OCI-LY7 (cell line): ENCODE data around the gene CPT1A. TPM values are rescaled to one million over a fixed set of nuclear protein-coding genes. Genes with fewer than 3 reads are reported as not detected.

Experiments
- BruUV-seq: library from RNA; stranded (reverse); fragments of 400-500 nt; replicated peaks from 2 replicates; lab custom pipeline; 2021; lab: Mats Ljungman, UMichigan
- CTCF ChIA-PET: fragments of 300-600 bp; sonication (Branson Sonifier 250); formaldehyde crosslinking; loops from one replicate; lab custom pipeline; 2022; ENCODE audit warnings: antibody characterized with exemption; ENCODE audit not compliant: unreplicated experiment; lab: Charles Lee
- POLR2A ChIA-PET: fragments of 300-600 bp; sonication (Branson Sonifier 250); formaldehyde crosslinking; loops from one replicate; lab custom pipeline; 2022; ENCODE audit warnings: antibody characterized with exemption; lab: Charles Lee
- DNase-seq: peaks from one replicate; pipeline ENCODE4 v3.0.0-alpha.2; 2015; ENCODE audit warnings: low spot score
- H2AFZ ChIP-seq: fragments of 200-600 bp; sonication (generic), shearing (Covaris generic); 2 replicates; pipeline ENCODE4 v1.6.1; 2014; ENCODE audit warnings: mild to moderate bottlenecking, antibody characterized with exemption, low read length, moderate library complexity
- H3K27ac ChIP-seq: fragments of 200-600 bp; sonication (generic); 2 replicates; pipeline ENCODE4 v1.5.1; 2014; ENCODE audit warnings: mixed run types, low read depth, mild to moderate bottlenecking, moderate library complexity, low read length, inconsistent platforms; ENCODE audit not compliant: poor library complexity, severe bottlenecking
- H3K36me3 ChIP-seq: fragments of 200-600 bp; sonication (generic); 2 replicates; pipeline ENCODE4 v1.6.1; 2014; ENCODE audit warnings: mild to moderate bottlenecking, antibody characterized with exemption, low read length, moderate library complexity, mixed read lengths; ENCODE audit not compliant: insufficient read depth
- H3K4me1 ChIP-seq: fragments of 200-600 bp; sonication (generic); 2 replicates; pipeline ENCODE4 v1.5.1; 2014; ENCODE audit warnings: mild to moderate bottlenecking, low read length; ENCODE audit not compliant: insufficient read depth, poor library complexity, severe bottlenecking
- H3K4me2 ChIP-seq: fragments of 200-600 bp; sonication (generic); 2 replicates; pipeline ENCODE4 v1.6.1; 2014; ENCODE audit warnings: mild to moderate bottlenecking, low read length
- H3K4me3 ChIP-seq: fragments of 200-600 bp; sonication (generic); 2 replicates; pipeline ENCODE4 v1.5.1; 2014; ENCODE audit warnings: mild to moderate bottlenecking, low read depth, low read length; ENCODE audit not compliant: poor library complexity, severe bottlenecking
- H3K79me2 ChIP-seq: fragments of 200-600 bp; sonication (generic); 2 replicates; pipeline ENCODE4 v1.6.1; 2016; ENCODE audit warnings: low read depth, mild to moderate bottlenecking, low read length, moderate library complexity, mixed read lengths; ENCODE audit not compliant: insufficient read depth
- H3K9me2 ChIP-seq: fragments of 200-600 bp; sonication (generic); 2 replicates; pipeline ENCODE4 v1.6.1; 2016; ENCODE audit warnings: mild to moderate bottlenecking, low read length, mixed read lengths; ENCODE audit not compliant: insufficient read depth
- H3K9me3 ChIP-seq: fragments of 200-600 bp; sonication (generic); 2 replicates; pipeline ENCODE4 v1.6.1; 2014; ENCODE audit warnings: mild to moderate bottlenecking, mixed run types, low read length, mixed read lengths
- H4K20me1 ChIP-seq: fragments of 200-600 bp; sonication (generic); 2 replicates; pipeline ENCODE4 v1.6.1; 2014; ENCODE audit warnings: mild to moderate bottlenecking, antibody characterized with exemption, low read length, moderate library complexity, mixed read lengths; ENCODE audit not compliant: insufficient read depth
- CTCF ChIP-seq: fragments of 200-600 bp; sonication (generic); conservative IDR thresholded peaks from 2 replicates; pipeline ENCODE4 v1.5.1; 2014; ENCODE audit warnings: mild to moderate bottlenecking, antibody characterized with exemption, low read length, moderate library complexity, mixed read lengths
- EZH2phosphoT487 ChIP-seq: fragments of 200-600 bp; sonication (generic); IDR thresholded peaks from 2 replicates; pipeline ENCODE4 v1.6.1; 2018; ENCODE audit warnings: low read depth, borderline replicate concordance, mild to moderate bottlenecking, mixed run types, antibody characterized with exemption, low read length, moderate library complexity, mixed read lengths
- intact Hi-C: fragments of 100-400 bp; cut with micrococcal nuclease; formaldehyde crosslinking; loops from one replicate; pipeline ENCODE4 v1.10.0; 2022; ENCODE audit not compliant: unreplicated experiment
- total RNA-seq, 2 experiments: library from RNA; depleted of rRNA in 1 of 2; stranded (reverse); fragments of >200 nt in 1 of 2; shearing (Covaris generic) in 1 of 2; gene quantifications; 2 replicates each; pipeline ENCODE4 v1.2.3, GENCODE V29; 2014 to 2022

CPT1A gene
- total RNA-seq, 2 experiments from 2014 or later, result 7.0 to 17.2 TPM

DNA sequence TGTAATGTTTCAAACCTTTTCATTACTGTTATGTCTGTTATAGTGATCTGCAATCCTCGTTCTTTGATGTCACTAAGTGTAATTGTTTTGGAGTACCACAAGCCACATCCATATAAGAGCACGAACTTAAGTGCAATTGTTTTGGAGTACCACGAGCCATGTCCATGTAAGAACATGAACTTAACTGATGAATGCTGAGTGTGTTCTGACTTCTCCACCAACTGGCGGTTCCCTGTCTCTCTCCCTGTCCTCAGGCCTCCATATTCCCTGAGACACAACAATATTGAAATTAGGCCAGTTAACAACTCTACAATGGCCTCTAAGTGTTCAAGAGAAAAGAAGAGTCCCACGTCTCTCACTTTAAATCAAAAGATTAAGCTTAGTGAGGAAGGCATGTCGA, 113.9 kb downstream of the CPT1A start:
- POLR2A ChIA-PET, result no interaction called here
- Histone ChIP-seq H3K4me2 (no peak overlapping the region), H2AFZ (no peak overlapping the region), H3K9me2 (no peaks in the 10 kb centered on the region), H4K20me1 (no peaks in the 10 kb centered on the region), H3K36me3 (no peaks in the 10 kb centered on the region), H3K27ac (no peak overlapping the region), H3K4me1 (no peaks in the 10 kb centered on the region), H3K4me3 (no peak overlapping the region), H3K79me2 (no peaks in the 10 kb centered on the region), H3K9me3 (no peaks in the 10 kb centered on the region)
- CTCF ChIA-PET, result no interaction called here
- intact Hi-C loops, result no loop called here
- no TSS peak for BruUV-seq
- TF ChIP-seq CTCF, result no peak
- no peak for TF ChIP-seq EZH2phosphoT487
- no peak for DNase-seq

DNA sequence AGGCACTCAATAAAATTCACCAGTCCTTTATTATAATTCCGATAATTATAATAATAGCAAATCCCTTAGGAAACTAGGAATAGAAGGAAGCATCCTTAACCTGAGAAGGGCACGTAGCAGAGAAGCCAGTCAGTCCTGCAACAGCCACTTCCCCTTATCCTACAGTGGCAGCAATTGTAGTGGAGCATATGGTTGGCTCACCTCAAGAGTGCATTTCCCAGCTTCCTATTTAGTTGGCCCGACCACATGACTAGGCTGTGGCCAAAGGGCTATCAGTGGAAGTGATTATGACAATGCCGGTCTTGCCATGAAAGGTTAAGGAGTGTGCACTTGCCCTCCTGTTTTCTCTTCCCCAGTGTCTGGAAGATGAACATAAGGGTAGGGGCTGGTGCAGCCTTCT, 117.4 kb downstream of the CPT1A start:
- DNase-seq, result no peak
- Histone ChIP-seq H3K36me3 (no peaks in the 10 kb centered on the region), H3K9me2 (no peaks in the 10 kb centered on the region), H3K79me2 (no peaks in the 10 kb centered on the region), H3K4me1 (no peaks in the 10 kb centered on the region), H2AFZ (no peak overlapping the region), H3K9me3 (no peaks in the 10 kb centered on the region), H3K4me3 (no peak overlapping the region), H3K4me2 (no peak overlapping the region), H4K20me1 (no peaks in the 10 kb centered on the region), H3K27ac (no peak overlapping the region)
- intact Hi-C loops, result no loop called here
- CTCF ChIA-PET, result no interaction called here
- POLR2A ChIA-PET, result no interaction called here
- BruUV-seq, result no TSS peak
- no peak for TF ChIP-seq EZH2phosphoT487
- TF ChIP-seq CTCF, result no peak

DNA sequence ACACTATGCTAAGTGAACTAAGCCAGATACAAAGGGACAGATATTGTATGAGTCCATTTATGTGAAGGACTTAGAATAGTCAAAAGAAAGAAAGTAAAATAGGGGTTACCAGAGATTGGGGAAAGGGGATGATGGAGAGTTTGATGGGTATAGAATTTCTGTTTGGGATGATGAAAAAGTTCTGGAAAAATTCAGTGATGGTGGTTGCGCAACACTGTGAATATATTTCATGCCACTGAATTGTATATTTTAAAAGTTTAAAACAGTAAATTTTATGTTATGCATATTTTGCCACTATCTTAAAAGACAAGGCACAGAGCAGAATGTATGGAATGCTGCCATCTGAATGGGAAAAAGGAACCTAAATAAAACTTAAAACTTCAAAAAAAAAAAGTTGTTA, 119.6 kb downstream of the CPT1A start:
- CTCF ChIA-PET, result no interaction called here
- Histone ChIP-seq H3K4me3 (no peak overlapping the region), H3K9me3 (no peaks in the 10 kb centered on the region), H3K9me2 (no peaks in the 10 kb centered on the region), H2AFZ (no peak overlapping the region), H3K4me1 (no peaks in the 10 kb centered on the region), H3K4me2 (no peak overlapping the region), H3K79me2 (no peaks in the 10 kb centered on the region), H4K20me1 (no peaks in the 10 kb centered on the region), H3K27ac (no peak overlapping the region), H3K36me3 (no peaks in the 10 kb centered on the region)
- TF ChIP-seq EZH2phosphoT487 (no peak), CTCF (no peak)
- no TSS peak for BruUV-seq
- no peak for DNase-seq
- POLR2A ChIA-PET, result no interaction called here
- intact Hi-C loops, result no loop called here
